AG09319 (cell line): ENCODE results near the gene MYOG.

ENCODE experiments used
- DNase-seq: peaks from one replicate; pipeline ENCODE4 v3.0.0-alpha.2; 2010; ENCODE audit warnings: low read depth; ENCODE audit errors: extremely low read depth
- CTCF ChIP-seq: IDR thresholded peaks from 2 replicates; pipeline ENCODE4 v1.5.1; 2011; ENCODE audit warnings: low read depth, mild to moderate bottlenecking, inconsistent platforms, low read length, moderate library complexity

MYOG gene

GRCh38 chr1:203033287-203033686, 52.5 kb downstream of the MYOG start:
- DNase-seq: no peak
- no peak for TF ChIP-seq CTCF
